GM12878 (cell line): Measurements from ENCODE around the gene IL17RB.

Experiments used
- CHD2 ChIP-seq: IDR thresholded peaks from 2 replicates; pipeline ENCODE4 v1.6.1; 2011; ENCODE audit warnings: low read depth, low read length, improper control_type of control experiment, borderline replicate concordance
- CHD4 ChIP-seq: fragments of 200-600 bp; sonication (generic); IDR thresholded peaks from 2 replicates; pipeline ENCODE4 v1.6.1; 2016; ENCODE audit warnings: mild to moderate bottlenecking
- CTCF ChIP-seq, 3 experiments: IDR thresholded peaks in 2 of 3; conservative IDR thresholded peaks in 1 of 3; 2 replicates each; pipeline ENCODE4 v1.5.1; 2011; ENCODE audit warnings: low read depth in 3 of 3, low read length in 3 of 3, mild to moderate bottlenecking in 3 of 3, control low read depth in 2 of 3, moderate library complexity in 2 of 3, inconsistent platforms in 1 of 3, mixed read lengths in 1 of 3; ENCODE audit not compliant: control insufficient read depth in 2 of 3, insufficient read depth in 1 of 3; ENCODE audit errors: extremely low read depth in 1 of 3
- POLR2A ChIP-seq: IDR thresholded peaks from 2 replicates; pipeline ENCODE4 v1.6.1; 2011; ENCODE audit warnings: low read depth, mild to moderate bottlenecking, low read length
- RCOR1 ChIP-seq: conservative IDR thresholded peaks from 2 replicates; pipeline ENCODE4 v1.6.1; 2012; ENCODE audit warnings: low read depth, low read length, improper control_type of control experiment
- REST ChIP-seq: IDR thresholded peaks from 2 replicates; pipeline ENCODE4 v1.6.1; 2012; ENCODE audit warnings: mild to moderate bottlenecking, low read depth, low read length
- SIN3A ChIP-seq: IDR thresholded peaks from 2 replicates; pipeline ENCODE4 v1.6.1; 2012; ENCODE audit warnings: low read depth, low read length, improper control_type of control experiment
- SMC3 ChIP-seq: IDR thresholded peaks from 2 replicates; pipeline ENCODE4 v1.6.1; 2011; ENCODE audit warnings: low read length, improper control_type of control experiment, borderline replicate concordance
- SRF ChIP-seq, 2 experiments: IDR thresholded peaks; 2 replicates each; pipeline ENCODE4 v1.6.1; 2011; ENCODE audit warnings: low read depth in 2 of 2, low read length in 2 of 2, mild to moderate bottlenecking in 1 of 2, moderate library complexity in 1 of 2
- ZNF274 ChIP-seq: IDR thresholded peaks from one replicate; pipeline ENCODE4 v1.8.0; 2011; ENCODE audit not compliant: insufficient read length, insufficient read depth

GRCh38 chr3:53817809-53818208 lies 28.6 kb upstream of the IL17RB start:
- TF ChIP-seq POLR2A (no peak), CTCF (IDR thresholded peaks at IDR 0.05 in 2 of 3, conservative IDR thresholded peaks at IDR 0.05 in 1 of 3; ENCODE audit: control insufficient read depth in 2 of 3, extremely low read depth in 1 of 3, insufficient read depth in 1 of 3, low read depth in 3 of 3, low read length in 3 of 3) (no peak), CHD2 (no peak), SMC3 (no peak), ZNF274 (no peak), CHD4 (no peak), SRF (IDR thresholded peaks at IDR 0.05; ENCODE audit: low read depth in 2 of 2, low read length in 2 of 2) (no peak), REST (no peak), SIN3A (no peak), RCOR1 (no peak)
